Trophoblast cell (in vitro differentiated cells and primary cell): ENCODE measurements around the gene DVL3.

Source experiments
- DNase-seq, 2 donors: peaks; one replicate each; pipeline ENCODE4 v3.0.0-alpha.2; 2016
- H2AFZ ChIP-seq: 2 replicates; pipeline ENCODE4 v1.6.1; 2013; ENCODE audit warnings: low read length, moderate library complexity, mild to moderate bottlenecking; ENCODE audit not compliant: insufficient read depth, poor library complexity
- H2AK5ac ChIP-seq: 2 replicates; pipeline ENCODE4 v1.6.1; 2013; ENCODE audit warnings: mild to moderate bottlenecking, low read length
- H2BK120ac ChIP-seq: 2 replicates; pipeline ENCODE4 v1.6.1; 2013; ENCODE audit warnings: low read length, mild to moderate bottlenecking, moderate library complexity; ENCODE audit not compliant: insufficient read depth, poor library complexity
- H2BK12ac ChIP-seq: 2 replicates; pipeline ENCODE4 v1.6.1; 2013; ENCODE audit warnings: mild to moderate bottlenecking, low read length, moderate library complexity
- H2BK5ac ChIP-seq: 2 replicates; pipeline ENCODE4 v1.6.1; 2013; ENCODE audit warnings: low read length, low read depth, moderate library complexity, mild to moderate bottlenecking; ENCODE audit not compliant: poor library complexity
- H3K14ac ChIP-seq: 2 replicates; pipeline ENCODE4 v1.6.1; 2013; ENCODE audit warnings: mild to moderate bottlenecking, low read length
- H3K18ac ChIP-seq: 2 replicates; pipeline ENCODE4 v1.6.1; 2013; ENCODE audit warnings: mild to moderate bottlenecking, low read length
- H3K23ac ChIP-seq: 2 replicates; pipeline ENCODE4 v1.6.1; 2013; ENCODE audit warnings: low read length
- H3K27ac ChIP-seq: 2 replicates; pipeline ENCODE4 v1.5.1; 2013; ENCODE audit warnings: low read depth, mild to moderate bottlenecking, inconsistent platforms, low read length, moderate library complexity
- H3K27me3 ChIP-seq: 2 replicates; pipeline ENCODE4 v1.6.1; 2013; ENCODE audit warnings: inconsistent platforms, mild to moderate bottlenecking, low read length, moderate library complexity; ENCODE audit not compliant: insufficient read depth
- H3K36me3 ChIP-seq, 2 experiments: 1 replicate in 1 of 2; 2 replicates in 1 of 2; pipeline ENCODE4 v1.6.1; 2013; ENCODE audit warnings: low read length in 2 of 2, mild to moderate bottlenecking in 2 of 2, moderate library complexity in 1 of 2; ENCODE audit not compliant: insufficient read depth in 2 of 2, control insufficient read depth in 1 of 2
- H3K4ac ChIP-seq: 2 replicates; pipeline ENCODE4 v1.6.1; 2013; ENCODE audit warnings: low read depth, mild to moderate bottlenecking, low read length, moderate library complexity
- H3K4me1 ChIP-seq, 2 experiments: 1 replicate in 1 of 2; 2 replicates in 1 of 2; pipeline ENCODE4 v1.6.1; 2013; ENCODE audit warnings: low read length in 2 of 2, mild to moderate bottlenecking in 2 of 2, moderate library complexity in 1 of 2; ENCODE audit not compliant: insufficient read depth in 2 of 2, control insufficient read depth in 1 of 2
- H3K4me2 ChIP-seq: 2 replicates; pipeline ENCODE4 v1.6.1; 2013; ENCODE audit warnings: inconsistent platforms, mild to moderate bottlenecking, low read length, moderate library complexity
- H3K4me3 ChIP-seq: 2 replicates; pipeline ENCODE4 v1.5.1; 2013; ENCODE audit warnings: mild to moderate bottlenecking, low read depth, low read length, inconsistent platforms
- H3K79me1 ChIP-seq: one replicate; pipeline ENCODE4 v1.6.1; 2013; ENCODE audit warnings: low read length
- H3K79me2 ChIP-seq: 2 replicates; pipeline ENCODE4 v1.6.1; 2013; ENCODE audit warnings: low read length, mild to moderate bottlenecking; ENCODE audit not compliant: control insufficient read depth, insufficient read depth, poor library complexity
- H3K9ac ChIP-seq: 2 replicates; pipeline ENCODE4 v1.6.1; 2013; ENCODE audit warnings: mild to moderate bottlenecking, low read length
- H3K9me3 ChIP-seq: 2 replicates; pipeline ENCODE4 v1.6.1; 2013; ENCODE audit warnings: low read depth, mild to moderate bottlenecking, control low read depth, inconsistent platforms, low read length; ENCODE audit not compliant: insufficient read depth
- H4K12ac ChIP-seq: 2 replicates; pipeline ENCODE4 v1.6.1; 2013; ENCODE audit warnings: low read depth, mild to moderate bottlenecking, low read length, moderate library complexity
- H4K8ac ChIP-seq: 2 replicates; pipeline ENCODE4 v1.6.1; 2013; ENCODE audit warnings: low read depth, mild to moderate bottlenecking, low read length, moderate library complexity
- H4K91ac ChIP-seq: one replicate; pipeline ENCODE4 v1.6.1; 2013; ENCODE audit warnings: low read depth, mild to moderate bottlenecking, low read length, moderate library complexity
- WGBS: extraction: QIAGEN DNeasy Blood & Tissue Kit; methylation state at CpG from one replicate; pipeline ENCODE4 v1.1.7; 2013; ENCODE audit warnings: missing lambda C conversion rate; ENCODE audit not compliant: insufficient read length, insufficient coverage; ENCODE audit errors: extremely low coverage; 5-methylcytosine and 5-hydroxymethylcytosine counted together

The DVL3 gene

DNA sequence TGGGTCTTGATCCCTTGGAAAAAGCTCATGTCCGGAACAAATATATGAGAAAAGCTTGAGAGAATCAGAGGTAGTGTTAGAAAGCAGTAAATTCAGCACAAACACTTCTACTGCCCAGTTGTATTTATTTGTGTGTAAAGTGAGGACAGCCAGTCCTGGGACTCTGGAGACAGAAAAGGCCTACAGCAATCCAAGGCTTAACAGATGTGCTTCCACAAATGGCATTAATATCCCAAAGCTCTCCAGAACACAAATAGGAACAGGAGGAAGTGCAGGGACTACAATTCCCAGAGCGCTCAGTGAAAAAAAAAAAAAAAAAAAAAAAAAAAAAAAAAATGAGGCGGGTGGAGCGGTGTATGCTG lies 19.1 kb downstream of the DVL3 start:
- Histone ChIP-seq H2AFZ (no peak overlapping the region), H2BK12ac (no peak overlapping the region), H4K8ac (no peak overlapping the region), H3K79me2 (peaks cover 20% of the 10 kb centered on the region), H4K12ac (no peak overlapping the region), H2BK120ac (no peak overlapping the region), H3K9me3 (peaks cover 4% of the 10 kb centered on the region), H4K91ac (no peak overlapping the region), H2BK5ac (no peak overlapping the region), H3K27me3 (no peaks in the 10 kb centered on the region), H3K9ac (no peak overlapping the region), H3K4ac (no peak overlapping the region), H3K4me3 (no peak overlapping the region), H2AK5ac (no peak overlapping the region), H3K79me1 (peaks cover 21% of the 10 kb centered on the region), H3K23ac (no peak overlapping the region), H3K27ac (peak overlapping the region; percentile 32), H3K4me2 (no peak overlapping the region), H3K14ac (no peak overlapping the region), H3K36me3 (peaks cover 52 to 59% of the 10 kb centered on the region in 2 experiments), H3K4me1 (peaks cover 23 to 30% of the 10 kb centered on the region in 2 experiments), H3K18ac (no peak overlapping the region)
- no peak for DNase-seq
- WGBS = no CpG with 5 or more reads among the region's 4 CpGs

DNA sequence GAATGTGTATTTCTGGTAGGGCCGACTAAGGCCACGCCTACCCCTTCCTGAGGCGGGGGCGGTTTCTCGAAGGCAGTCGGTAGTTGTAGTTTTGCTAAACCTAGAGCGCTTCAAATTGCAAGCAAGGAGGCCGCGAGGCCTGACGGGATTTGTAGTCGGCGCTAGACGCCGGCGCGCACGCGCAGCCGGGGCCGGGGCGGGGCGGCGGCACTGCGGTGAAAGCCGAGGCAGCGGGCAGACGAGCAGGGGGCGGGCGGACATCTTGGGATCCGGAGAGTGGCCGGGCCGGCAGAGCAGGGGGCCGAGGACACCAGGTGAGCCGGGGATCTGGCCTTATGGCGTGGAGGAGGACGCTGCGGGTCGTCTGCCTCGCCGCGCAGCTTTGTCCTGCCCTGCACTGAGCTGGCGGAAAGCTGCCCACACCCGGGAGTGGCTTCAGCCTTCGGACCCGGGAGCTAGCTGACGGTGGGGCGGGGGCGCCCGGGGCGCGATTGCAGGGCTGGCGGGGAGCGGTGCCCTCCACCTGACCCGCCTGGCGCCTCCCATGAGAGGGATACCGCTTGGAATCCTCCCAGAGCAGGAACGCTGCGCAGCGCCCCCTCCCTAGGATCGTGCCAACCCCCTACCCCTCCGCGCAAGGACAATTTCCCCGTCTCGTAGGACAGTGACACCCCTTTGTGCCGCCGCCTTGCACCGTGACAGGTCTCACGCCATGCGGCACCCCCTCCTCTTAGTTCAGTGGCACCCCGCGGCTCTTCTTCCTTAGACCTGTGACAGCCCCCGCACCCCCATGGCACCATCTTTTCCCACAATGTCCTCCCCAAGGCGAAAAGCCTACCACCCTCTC lies 19.7 kb downstream of the DVL3 start, which contains the start of gene AP2M1:
TSS of gene AP2M1 (plus strand) at position 210 of the 847 bp plus-strand sequence. CDS start 2,139 bp downstream, outside the sequence.
- Histone ChIP-seq H2AFZ (peak within 1 kb of the TSS; percentile 65), H2AK5ac (peak within 1 kb of the TSS; percentile 88), H3K18ac (peak within 1 kb of the TSS; percentile 93), H3K27ac (peak within 1 kb of the TSS; percentile 96), H3K79me1 (peaks cover 21% of the 10 kb centered on the region), H4K8ac (peak within 1 kb of the TSS; percentile 81), H2BK120ac (peak within 1 kb of the TSS; percentile 90), H3K14ac (peak within 1 kb of the TSS; percentile 90), H2BK5ac (peak within 1 kb of the TSS; percentile 96), H4K91ac (peak within 1 kb of the TSS; percentile 99), H3K9ac (peak within 1 kb of the TSS; percentile 94), H4K12ac (peak within 1 kb of the TSS; percentile 93), H3K4me1 (peaks cover 23 to 30% of the 10 kb centered on the region in 2 experiments), H2BK12ac (peak within 1 kb of the TSS; percentile 58), H3K36me3 (peaks cover 50 to 58% of the 10 kb centered on the region in 2 experiments), H3K4me3 (peak within 1 kb of the TSS; percentile 94), H3K4ac (peak within 1 kb of the TSS; percentile 89), H3K27me3 (no peaks in the 10 kb centered on the region), H3K9me3 (peaks cover 4% of the 10 kb centered on the region), H3K79me2 (peaks cover 20% of the 10 kb centered on the region), H3K4me2 (peak within 1 kb of the TSS; percentile 89), H3K23ac (no peak within 1 kb of the TSS)
- no CpG with 5 or more reads among the region's 73 CpGs for WGBS
- DNase-seq = peak; percentile 99 to 100

DNA sequence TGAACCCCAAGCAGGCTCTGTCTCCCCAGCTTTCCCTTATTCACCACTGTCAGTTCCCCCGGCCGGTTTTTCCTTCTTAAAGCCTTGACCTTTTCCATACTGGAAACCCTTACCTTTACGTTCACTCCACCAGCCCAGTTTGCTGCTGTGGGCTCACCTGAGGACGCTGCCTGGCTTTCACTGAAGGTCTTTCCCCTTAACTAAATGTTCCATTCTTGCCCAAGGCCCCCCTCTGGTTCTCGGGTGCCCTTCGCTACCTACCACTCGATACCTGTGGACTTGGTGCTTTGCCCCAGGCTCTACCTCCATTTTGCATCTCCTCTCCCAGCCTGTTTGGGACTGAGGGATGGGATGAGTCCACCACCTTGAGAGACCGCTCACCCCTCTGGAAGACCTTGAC lies 20.3 kb downstream of the DVL3 start:
- H3K23ac ChIP-seq = no peak overlapping the region
- peak overlapping the region; percentile 96 for H3K27ac ChIP-seq
- H2BK12ac ChIP-seq = peak overlapping the region; percentile 21
- H3K14ac ChIP-seq = peak overlapping the region; percentile 90
- no CpG with 5 or more reads among the region's 8 CpGs for whole genome bisulfite sequencing
- peak overlapping the region; percentile 89 for H3K4me2 ChIP-seq
- H3K9ac ChIP-seq = peak overlapping the region; percentile 94
- peak overlapping the region; percentile 81 for H4K8ac ChIP-seq
- peak overlapping the region; percentile 96 for H2BK5ac ChIP-seq
- H2AFZ ChIP-seq = peak overlapping the region; percentile 65
- H3K4ac ChIP-seq = peak overlapping the region; percentile 89
- H4K12ac ChIP-seq = peak overlapping the region; percentile 93
- peak overlapping the region; percentile 94 for H3K4me3 ChIP-seq
- H3K4me1 ChIP-seq = peaks cover 23 to 30% of the 10 kb centered on the region in 2 experiments
- H3K27me3 ChIP-seq = no peaks in the 10 kb centered on the region
- DNase-seq = peak in 1 of 2 donors; percentile 32
- peaks cover 4% of the 10 kb centered on the region for H3K9me3 ChIP-seq
- peaks cover 21% of the 10 kb centered on the region for H3K79me1 ChIP-seq
- H3K36me3 ChIP-seq = peaks cover 50 to 58% of the 10 kb centered on the region in 2 experiments
- H3K18ac ChIP-seq = peak overlapping the region; percentile 93
- peak overlapping the region; percentile 90 for H2BK120ac ChIP-seq
- H2AK5ac ChIP-seq = peak overlapping the region; percentile 88
- H4K91ac ChIP-seq = peak overlapping the region; percentile 99
- peaks cover 20% of the 10 kb centered on the region for H3K79me2 ChIP-seq

DNA sequence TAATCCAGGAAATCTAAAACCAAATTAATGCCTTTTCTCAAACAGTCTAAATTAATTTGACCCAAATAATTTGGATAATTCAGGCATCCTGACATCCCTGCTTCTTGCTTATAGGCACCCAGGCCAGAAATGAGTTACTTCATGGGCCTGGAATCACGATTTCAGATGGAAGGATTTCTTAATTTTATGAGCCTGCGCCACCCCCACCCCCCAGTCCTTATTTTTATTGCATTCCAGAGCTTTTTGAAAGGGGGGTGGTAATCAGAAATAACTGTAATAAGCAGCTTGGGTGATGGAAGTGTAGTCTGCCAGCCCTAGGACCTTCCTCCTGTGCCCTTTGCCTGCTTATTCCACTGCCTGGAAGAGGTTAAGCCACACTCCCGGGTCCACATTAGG lies 20.8 kb downstream of the DVL3 start:
- no peak overlapping the region for H2AK5ac ChIP-seq
- H2BK120ac ChIP-seq = no peak overlapping the region
- no peaks in the 10 kb centered on the region for H3K27me3 ChIP-seq
- H2AFZ ChIP-seq = no peak overlapping the region
- DNase-seq = no peak
- peak overlapping the region; percentile 96 for H3K27ac ChIP-seq
- H3K4me1 ChIP-seq = peaks cover 19 to 28% of the 10 kb centered on the region in 2 experiments
- H2BK12ac ChIP-seq = no peak overlapping the region
- no peak overlapping the region for H4K91ac ChIP-seq
- peaks cover 20% of the 10 kb centered on the region for H3K79me2 ChIP-seq
- no peak overlapping the region for H3K4ac ChIP-seq
- H3K36me3 ChIP-seq = peaks cover 50 to 58% of the 10 kb centered on the region in 2 experiments
- no peak overlapping the region for H3K18ac ChIP-seq
- H3K4me3 ChIP-seq = no peak overlapping the region
- H4K12ac ChIP-seq = no peak overlapping the region
- H3K79me1 ChIP-seq = peaks cover 21% of the 10 kb centered on the region
- no peak overlapping the region for H3K23ac ChIP-seq
- H2BK5ac ChIP-seq = peak overlapping the region; percentile 45
- H3K9ac ChIP-seq = peak overlapping the region; percentile 59
- H3K14ac ChIP-seq = peak overlapping the region; percentile 45
- peaks cover 2% of the 10 kb centered on the region for H3K9me3 ChIP-seq
- H4K8ac ChIP-seq = peak overlapping the region; percentile 11
- peak overlapping the region; percentile 89 for H3K4me2 ChIP-seq
- no CpG with 5 or more reads among the region's 3 CpGs for WGBS
